Fibroblast of lung (primary cell): Measurements from ENCODE around the gene SYNPR.

Source experiments
- EZH2 ChIP-seq: IDR thresholded peaks from 2 replicates; pipeline ENCODE4 v1.5.1; 2012; ENCODE audit warnings: low read length, control low read depth, mild to moderate bottlenecking; ENCODE audit errors: missing control alignments
- TF ChIP-seq, protein P1 (sequence below), 2 donors: IDR thresholded peaks in 1 of 2; conservative IDR thresholded peaks in 1 of 2; 1 replicate in 1 of 2; 2 replicates in 1 of 2; pipeline ENCODE4 v1.5.1; 2011 to 2012; ENCODE audit warnings: low read length in 2 of 2, control low read depth in 1 of 2, inconsistent platforms in 1 of 2, low read depth in 1 of 2, mild to moderate bottlenecking in 1 of 2

GRCh38 chr3:63482341-63482740 is 204.2 kb downstream of the SYNPR start:
- TF ChIP-seq, protein P1, sequence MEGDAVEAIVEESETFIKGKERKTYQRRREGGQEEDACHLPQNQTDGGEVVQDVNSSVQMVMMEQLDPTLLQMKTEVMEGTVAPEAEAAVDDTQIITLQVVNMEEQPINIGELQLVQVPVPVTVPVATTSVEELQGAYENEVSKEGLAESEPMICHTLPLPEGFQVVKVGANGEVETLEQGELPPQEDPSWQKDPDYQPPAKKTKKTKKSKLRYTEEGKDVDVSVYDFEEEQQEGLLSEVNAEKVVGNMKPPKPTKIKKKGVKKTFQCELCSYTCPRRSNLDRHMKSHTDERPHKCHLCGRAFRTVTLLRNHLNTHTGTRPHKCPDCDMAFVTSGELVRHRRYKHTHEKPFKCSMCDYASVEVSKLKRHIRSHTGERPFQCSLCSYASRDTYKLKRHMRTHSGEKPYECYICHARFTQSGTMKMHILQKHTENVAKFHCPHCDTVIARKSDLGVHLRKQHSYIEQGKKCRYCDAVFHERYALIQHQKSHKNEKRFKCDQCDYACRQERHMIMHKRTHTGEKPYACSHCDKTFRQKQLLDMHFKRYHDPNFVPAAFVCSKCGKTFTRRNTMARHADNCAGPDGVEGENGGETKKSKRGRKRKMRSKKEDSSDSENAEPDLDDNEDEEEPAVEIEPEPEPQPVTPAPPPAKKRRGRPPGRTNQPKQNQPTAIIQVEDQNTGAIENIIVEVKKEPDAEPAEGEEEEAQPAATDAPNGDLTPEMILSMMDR (conservative IDR thresholded peaks at IDR 0.05 in 1 of 2, IDR thresholded peaks at IDR 0.05 in 1 of 2; ENCODE audit: low read depth in 1 of 2, low read length in 2 of 2): no peak
- TF ChIP-seq EZH2: no peak
